Right ventricle myocardium superior (tissue), 1 donor: ENCODE results near the gene SAMD9L. TPM values are rescaled to one million over a fixed set of nuclear protein-coding genes. Genes with fewer than 3 reads are reported as not detected.

Experiments used
- ATAC-seq: fragments of 200-7000 bp; cut with Tn5 transposase; one replicate; pipeline ENCODE4 v1.9.1; 2020; ENCODE audit warnings: mild to moderate bottlenecking; ENCODE audit not compliant: poor library complexity
- DNase-seq: peaks from one replicate; pipeline ENCODE4 v3.0.0-alpha.2; 2020
- intact Hi-C: fragments of 100-400 bp; cut with DNase I; formaldehyde crosslinking; loops from one replicate; pipeline ENCODE4 v1.11.2; 2022
- total RNA-seq: library from RNA; stranded (reverse); fragmentation: NEBNext Ultra II Directional; extraction: Animal tissue kit (Norgen Biotek cat#: 25700); gene quantifications from one replicate; pipeline ENCODE4 v1.2.1, GENCODE V29; 2021
- donor health status: DM: no; HTN: yes; CAD: no; lungs with severe emphysema.

The SAMD9L gene
- total RNA-seq, 1 donor from 2014 or later, result 3.7 TPM

- DNase-seq, result no peak
Observed at GRCh38 chr7:93092757-93093370, 55.3 kb downstream of the SAMD9L start.

More at GRCh38 chr7:93092757-93093370, 55.3 kb downstream of the SAMD9L start:
- intact Hi-C loops, result no loop called here
- no peak for ATAC-seq

Other genes with a start within 250 kb of the SAMD9L start
- 2.7 TPM for gene SAMD9, start 30.4 kb downstream of the SAMD9L start, total RNA-seq
- not detected for gene HEPACAM2, start 78.1 kb upstream of the SAMD9L start, total RNA-seq
- gene VPS50, start 84.0 kb upstream of the SAMD9L start, total RNA-seq, result 17.8 TPM